GM19397 (cell line): Measurements from ENCODE around the gene PRSS33.

Source experiments
- ATAC-seq: cut with Tn5 transposase; IDR thresholded peaks from one replicate; pipeline ENCODE4 v1.9.1; 2021; ENCODE audit warnings: mild to moderate bottlenecking, moderate library complexity; ENCODE audit not compliant: unreplicated experiment

PRSS33 gene, protein sequence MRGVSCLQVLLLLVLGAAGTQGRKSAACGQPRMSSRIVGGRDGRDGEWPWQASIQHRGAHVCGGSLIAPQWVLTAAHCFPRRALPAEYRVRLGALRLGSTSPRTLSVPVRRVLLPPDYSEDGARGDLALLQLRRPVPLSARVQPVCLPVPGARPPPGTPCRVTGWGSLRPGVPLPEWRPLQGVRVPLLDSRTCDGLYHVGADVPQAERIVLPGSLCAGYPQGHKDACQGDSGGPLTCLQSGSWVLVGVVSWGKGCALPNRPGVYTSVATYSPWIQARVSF

GRCh38 chr16:2787406-2787805 lies at the start of gene PRSS33:
PRSS33 (minus strand) TSS chr16:2787560; CDS start chr16:2786547, 1,013 bp downstream.
- ATAC-seq: no peak

- no peak for ATAC-seq
These were observed 49.5 kb upstream of the PRSS33 start for GRCh38 chr16:2836646-2837508.

DNA sequence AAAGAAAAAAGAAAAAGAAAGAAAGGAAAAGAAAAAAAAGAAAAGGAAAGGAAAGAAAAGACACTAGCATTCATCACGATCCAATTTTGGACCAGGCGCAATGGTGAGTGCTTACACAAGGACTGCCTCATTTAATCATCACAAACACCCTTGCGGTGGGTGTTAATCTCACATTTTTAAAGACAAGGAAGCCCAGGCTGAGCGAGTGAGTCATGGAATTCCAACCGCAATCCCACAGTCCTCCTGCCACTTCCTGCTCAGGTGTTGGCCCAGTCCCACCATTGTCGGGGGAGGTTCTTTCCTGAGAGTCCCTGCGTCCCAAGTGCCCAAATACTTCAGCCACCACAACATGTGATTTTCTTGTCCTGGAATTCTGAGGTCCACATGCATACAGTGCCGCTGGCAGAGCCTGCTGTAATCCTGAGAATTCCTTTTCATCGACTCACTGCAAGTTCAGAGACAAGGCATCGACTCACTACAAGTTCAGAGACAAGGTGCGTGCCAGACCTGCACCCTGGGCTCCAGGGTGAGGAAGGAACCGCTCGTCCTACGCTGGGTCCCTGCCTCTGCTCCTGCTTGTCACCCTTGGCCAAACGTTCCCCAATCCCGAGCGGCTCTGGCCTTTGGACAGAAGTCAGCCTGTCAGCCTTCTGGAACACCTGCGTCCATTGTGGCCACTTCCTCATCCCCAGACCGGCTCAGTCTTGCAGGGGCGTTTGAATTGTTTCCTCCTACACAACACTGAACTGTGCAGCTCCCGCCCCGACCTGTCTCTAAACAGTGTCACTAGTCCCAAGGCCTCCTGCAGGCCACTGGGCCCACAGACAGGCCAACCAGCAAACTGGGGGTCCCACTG lies 48.5 kb upstream of the PRSS33 start:
- no peak for ATAC-seq

- no peak for ATAC-seq
These were observed 47.6 kb upstream of the PRSS33 start for GRCh38 chr16:2834968-2835367.

- no peak for ATAC-seq
These were observed 46.4 kb upstream of the PRSS33 start for GRCh38 chr16:2833776-2834175.

DNA sequence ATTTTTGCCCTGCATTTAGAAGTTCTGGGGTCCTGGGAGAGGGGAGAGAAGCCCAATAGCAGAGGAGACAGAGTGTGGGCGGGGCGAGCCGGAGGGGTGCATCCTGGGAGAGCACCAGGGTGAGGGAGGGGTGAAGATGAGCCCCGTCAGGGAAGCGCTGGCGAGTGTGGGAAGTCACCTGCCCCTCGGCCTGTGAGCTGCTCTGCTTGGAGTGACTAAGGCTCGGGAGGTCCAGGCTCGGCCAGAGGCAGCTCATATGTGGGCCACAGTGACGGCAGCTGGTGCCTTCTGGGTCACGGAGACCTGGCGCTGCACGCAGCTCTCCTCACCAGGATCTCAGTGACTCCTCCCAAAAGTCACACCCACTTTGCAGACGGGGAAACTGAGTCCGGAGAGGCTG lies 43.8 kb upstream of the PRSS33 start:
- no peak for ATAC-seq

- ATAC-seq: no peak
These were observed 43.0 kb upstream of the PRSS33 start for GRCh38 chr16:2830355-2830695.

- ATAC-seq: no peak
These were observed 42.4 kb upstream of the PRSS33 start, which contains the start of gene ZG16B for GRCh38 chr16:2829501-2830354. ZG16B (plus strand) TSS chr16:2830303; CDS start chr16:2830442, 139 bp downstream.

DNA sequence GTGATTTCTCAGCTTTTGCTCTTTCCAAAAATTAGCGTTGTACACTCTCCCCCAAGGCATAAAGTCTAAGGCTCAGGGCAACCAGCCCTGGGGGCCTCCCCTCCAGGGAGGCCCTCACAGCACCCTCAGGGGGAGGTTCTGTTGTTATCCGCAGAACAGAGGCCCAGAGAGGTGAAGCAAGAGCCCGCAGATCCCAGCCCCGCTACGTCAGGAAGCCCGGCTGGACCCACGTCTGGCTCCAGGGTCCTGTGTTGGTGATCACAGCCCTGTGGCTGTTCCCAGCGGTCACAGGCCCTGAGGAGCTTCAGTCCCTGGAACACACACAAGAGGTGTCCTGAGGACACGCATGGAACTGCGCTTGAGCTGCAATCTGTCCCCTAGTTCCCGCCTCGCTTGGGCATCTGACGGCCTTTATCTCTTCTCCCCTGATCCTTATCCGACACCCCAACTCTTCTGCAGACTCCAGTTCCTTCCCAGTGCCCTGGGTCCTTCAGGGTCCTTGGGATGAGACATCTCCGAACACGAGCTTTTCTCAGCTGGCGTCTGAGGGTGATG lies 41.6 kb upstream of the PRSS33 start:
- ATAC-seq: no peak

DNA sequence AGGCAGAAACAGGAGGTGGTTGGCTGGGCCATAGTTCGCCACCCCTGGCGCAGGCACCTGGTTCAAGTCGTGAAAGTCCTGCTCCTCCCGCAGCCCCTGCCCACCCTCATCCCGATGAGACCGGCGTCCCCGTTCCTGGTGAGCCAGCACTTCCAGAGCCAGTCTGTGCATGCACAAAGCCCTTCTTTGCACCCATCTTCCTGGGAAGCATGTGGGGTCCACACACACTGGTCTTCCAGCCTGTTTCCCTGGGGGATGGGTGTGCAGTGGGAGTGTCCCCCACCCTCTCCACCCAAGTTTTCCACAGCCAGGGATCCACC lies 41.1 kb upstream of the PRSS33 start:
- no peak for ATAC-seq

- ATAC-seq: no peak
These were observed 40.6 kb upstream of the PRSS33 start for GRCh38 chr16:2827831-2828520.

DNA sequence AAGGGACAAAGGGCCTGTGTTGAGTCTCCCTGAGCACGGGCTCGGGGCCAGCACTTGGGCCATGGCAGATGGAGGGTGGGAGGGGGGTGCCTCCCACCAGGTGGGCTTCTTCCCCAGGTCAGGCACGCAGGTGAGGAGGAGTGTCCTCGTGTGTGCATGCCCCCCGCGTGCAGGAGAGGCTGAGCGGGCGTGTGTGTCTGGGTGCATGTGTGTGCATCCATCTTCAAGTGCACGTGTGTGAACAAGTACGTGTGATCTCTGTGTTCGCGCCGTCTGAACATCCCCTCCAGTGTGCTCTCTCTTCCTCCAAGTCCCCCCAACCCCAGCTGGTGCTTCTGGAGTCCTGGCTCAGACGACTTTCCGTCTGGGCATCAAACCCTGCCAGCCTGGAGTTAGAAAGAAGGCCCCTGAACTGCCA lies 40.0 kb upstream of the PRSS33 start:
- no peak for ATAC-seq

- ATAC-seq: no peak
These were observed 39.4 kb upstream of the PRSS33 start for GRCh38 chr16:2826591-2827373.

DNA sequence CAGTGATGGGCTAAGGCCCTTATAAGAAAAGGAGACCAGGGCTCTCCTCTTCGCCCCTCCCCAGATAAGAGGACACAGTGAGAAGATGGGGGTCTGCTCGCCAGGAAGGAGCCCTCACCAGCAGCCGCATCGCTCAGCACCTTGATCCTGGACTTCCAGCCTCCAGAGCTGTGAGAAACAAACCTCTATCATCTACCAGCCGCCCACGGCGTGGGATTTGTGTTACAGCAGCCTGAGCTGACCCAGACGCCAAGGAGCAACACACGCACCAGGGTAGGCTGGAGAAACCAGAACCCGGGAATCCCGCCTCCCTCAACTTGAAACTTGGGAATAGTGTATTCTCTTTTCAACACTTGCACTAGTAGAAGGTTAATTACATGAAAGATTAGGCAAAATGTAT lies 38.5 kb upstream of the PRSS33 start:
- ATAC-seq: no peak

- ATAC-seq: no peak
These were observed 37.8 kb upstream of the PRSS33 start for GRCh38 chr16:2825049-2825742.

DNA sequence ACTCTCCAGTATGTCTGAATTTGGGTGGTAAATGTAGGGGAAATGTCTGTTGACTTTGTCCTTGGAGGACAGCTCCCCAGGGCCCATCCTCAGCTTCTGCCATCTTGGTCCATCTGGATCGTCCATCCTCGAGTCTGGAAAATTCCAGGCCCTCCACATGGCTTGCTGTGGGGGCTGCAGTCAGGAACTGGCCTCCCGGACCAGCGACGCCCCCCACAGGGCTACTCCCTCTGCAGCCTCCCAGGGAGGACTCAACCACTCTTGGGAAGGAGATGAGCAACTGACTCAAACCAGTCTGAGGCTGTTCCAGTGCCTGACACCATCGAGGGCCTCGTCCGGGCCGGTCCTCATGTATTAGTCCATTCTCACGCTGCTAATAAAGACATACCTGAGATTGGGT lies 37.3 kb upstream of the PRSS33 start:
- no peak for ATAC-seq

GRCh38 chr16:2822496-2822895 lies 35.1 kb upstream of the PRSS33 start:
- ATAC-seq: no peak

GRCh38 chr16:2822158-2822495 lies 34.8 kb upstream of the PRSS33 start:
- ATAC-seq: no peak
